Epithelial cell of umbilical artery (primary cell): ENCODE results near the gene CNOT1. TPM values are rescaled to one million over a fixed set of nuclear protein-coding genes. Genes with fewer than 3 reads are reported as not detected.

Source experiments
- total RNA-seq: library from RNA; depleted of rRNA; stranded (reverse); fragments of >200 nt; gene quantifications from 2 replicates; pipeline ENCODE4 v1.2.3, GENCODE V29; 2014

CNOT1 gene
- 81.9 and 93.3 TPM in 2 replicates for total RNA-seq

DNA sequence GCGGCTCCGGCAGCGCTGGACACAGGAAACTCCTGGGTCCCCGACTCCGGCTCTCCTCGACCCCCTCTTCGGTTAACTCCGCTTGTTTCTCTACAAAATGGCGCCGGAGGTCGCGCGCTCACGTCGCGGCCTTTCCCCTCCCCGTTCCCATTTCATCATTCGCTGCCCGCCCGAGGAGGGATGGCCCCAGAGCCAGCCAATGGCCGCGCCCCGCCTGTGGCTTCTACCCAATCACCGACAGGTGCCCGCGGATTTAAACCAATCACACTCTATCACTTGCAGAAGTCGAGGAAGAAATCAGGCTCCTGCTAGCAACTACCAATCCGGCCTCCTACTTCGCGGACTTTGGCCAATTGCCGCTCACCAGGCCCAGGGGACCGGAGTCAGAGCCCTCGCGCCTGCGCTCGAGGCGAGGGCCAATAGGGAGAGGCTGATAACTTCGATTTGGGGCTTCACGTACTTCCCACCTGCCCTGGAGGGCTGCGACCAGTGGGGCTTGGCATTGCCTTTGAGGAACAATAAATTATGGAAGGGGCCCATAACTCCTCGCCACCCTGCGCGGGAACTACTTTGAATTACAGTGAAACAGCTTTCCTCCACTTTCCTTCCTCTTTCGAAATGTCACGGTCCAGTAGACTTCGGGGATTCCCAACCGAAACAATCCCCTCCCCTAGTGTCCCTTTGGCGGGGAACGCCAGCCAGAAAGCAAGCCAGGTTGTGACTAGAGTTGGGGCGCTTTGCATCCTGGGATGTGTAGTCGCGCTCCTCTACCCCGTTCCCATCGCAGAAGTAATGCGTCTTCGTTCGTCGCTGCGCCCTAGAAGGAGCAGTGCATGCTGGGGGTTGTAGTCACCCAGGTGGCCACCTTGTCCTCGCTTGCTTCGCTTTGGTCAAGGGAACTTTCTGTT lies at the start of gene CNOT1:
Gene CNOT1 (minus strand): TSS at position 94 of the 908 bp plus-strand sequence. CDS start 30,489 bp downstream, outside the sequence.

DNA sequence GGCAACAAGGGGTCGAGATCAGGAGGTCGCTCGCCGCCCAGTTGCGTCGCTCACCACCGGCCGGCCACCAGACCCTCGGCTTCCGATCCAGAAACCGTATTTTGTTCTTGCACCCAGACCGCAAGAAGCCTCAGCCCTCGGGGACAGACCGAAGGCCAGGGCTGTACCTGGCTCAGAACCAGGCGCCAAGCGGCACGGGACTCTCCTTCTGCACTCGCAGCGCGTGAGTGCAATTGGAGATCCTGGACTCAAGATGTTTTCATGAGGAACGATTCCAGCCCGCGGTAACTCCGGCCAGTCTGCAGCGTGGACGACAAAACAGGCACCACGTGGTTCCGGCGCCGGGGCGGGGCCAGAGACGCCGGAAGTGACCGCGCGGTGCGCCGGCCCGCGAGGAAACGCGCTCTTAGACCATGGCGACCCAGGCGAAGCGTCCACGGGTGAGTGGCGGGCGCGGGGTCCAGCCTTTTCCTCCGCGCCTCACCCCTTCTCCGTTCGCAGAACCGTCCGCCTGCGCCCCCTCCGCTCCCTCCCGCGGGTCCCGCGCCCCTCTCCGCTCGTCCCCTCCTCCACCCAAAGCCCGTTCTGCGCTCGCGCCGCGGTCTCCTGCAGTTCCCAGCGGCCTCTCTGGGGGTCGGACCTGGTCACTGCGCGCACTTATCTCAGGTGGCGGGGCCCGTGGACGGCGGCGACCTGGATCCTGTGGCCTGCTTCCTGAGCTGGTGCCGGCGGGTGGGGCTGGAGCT lies 114.3 kb downstream of the CNOT1 start, which contains the start of gene SETD6:
Gene SETD6 (plus strand): TSS at position 393 of the 746 bp plus-strand sequence. CDS start 21 bp downstream, at position 414.

DNA sequence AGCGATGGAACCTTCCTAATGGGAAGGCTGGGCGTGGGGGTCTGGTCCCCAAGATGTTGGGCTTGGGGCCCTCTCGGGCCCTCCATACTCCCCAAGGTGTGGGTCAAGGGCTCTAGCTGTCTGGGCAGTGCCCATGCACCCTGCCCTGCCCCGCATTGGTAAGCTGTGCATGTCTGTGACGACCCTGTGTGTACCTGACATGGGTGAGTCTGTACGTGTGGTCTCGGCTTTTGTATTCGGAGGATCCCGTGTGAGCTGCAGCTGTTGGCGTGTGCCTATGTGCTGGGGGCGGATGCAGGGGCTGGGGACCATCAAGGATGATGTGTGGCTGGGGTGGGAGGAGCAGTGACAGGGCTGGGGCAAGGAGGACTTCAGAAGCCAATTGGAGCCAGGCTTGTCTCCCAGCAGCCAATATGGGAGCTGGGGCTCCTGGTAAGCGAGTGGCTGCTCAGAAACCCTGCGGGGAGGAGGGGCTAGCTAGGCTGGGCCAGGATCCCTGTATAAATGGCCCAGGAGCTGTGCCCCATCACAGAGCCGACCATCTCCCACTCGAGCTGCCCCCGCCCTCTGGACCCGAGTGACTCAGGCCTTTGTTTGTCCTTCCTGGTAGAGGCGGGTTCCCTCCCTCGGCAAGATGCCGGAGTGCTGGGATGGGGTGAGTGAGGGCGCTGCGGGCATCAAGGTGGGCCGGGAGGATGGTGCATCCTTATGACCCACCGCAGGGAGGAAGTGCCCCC lies 129.8 kb downstream of the CNOT1 start, which contains the start of gene NDRG4:
Gene NDRG4 (plus strand): TSS at position 529 of the 737 bp plus-strand sequence. CDS start 106 bp downstream, at position 635.

Other genes starting within 250 kb of the CNOT1 start
- gene GINS3, start 237.4 kb downstream of the CNOT1 start, total RNA-seq, result 7.8 and 8.8 TPM in 2 replicates
- gene NDRG4, start 129.7 kb downstream of the CNOT1 start, total RNA-seq, result 21.1 and 35.7 TPM in 2 replicates
- gene SETD6, start 114.3 kb downstream of the CNOT1 start, total RNA-seq, result 10.0 and 12.3 TPM in 2 replicates
- gene SLC38A7, start 54.9 kb upstream of the CNOT1 start, total RNA-seq, result 28.9 and 34.3 TPM in 2 replicates
- 50.0 and 62.2 TPM in 2 replicates for gene GOT2, start 104.5 kb upstream of the CNOT1 start, total RNA-seq